T-cell (primary cell): ENCODE data around the gene ACER1. TPM values are rescaled to one million over a fixed set of nuclear protein-coding genes. Genes with fewer than 3 reads are reported as not detected.
"Not testable (repeated sequence)": the region's sequence is repeated elsewhere in the genome, so short reads cannot be mapped to it uniquely, and the experiment has no call there.

ENCODE experiments used
- ATAC-seq, 4 experiments: fragments of 200-7000 bp in 3 of 4; fragments of 150-1000 bp in 1 of 4; cut with Tn5 transposase; replicated peaks in 1 of 4; 1 replicate in 3 of 4; 2 replicates in 1 of 4; pipeline ENCODE4 v1.10.0; 2021; ENCODE audit warnings: moderate library complexity in 3 of 4, mild to moderate bottlenecking in 2 of 4, moderate number of reproducible peaks in 1 of 4
- CTCF ChIA-PET, 2 donors: fragments of 300-600 bp; sonication (Branson Sonifier 250); formaldehyde crosslinking; loops; one replicate each; lab custom pipeline; 2022; ENCODE audit warnings: antibody characterized with exemption in 2 of 2; lab: Charles Lee
- POLR2A ChIA-PET, 2 donors: fragments of 300-600 bp; sonication (Branson Sonifier 250); formaldehyde crosslinking; loops; one replicate each; lab custom pipeline; 2022; ENCODE audit warnings: antibody characterized with exemption in 2 of 2; lab: Charles Lee
- DNase-seq, 35 experiments: peaks; one replicate each; pipeline versions ENCODE4 v3.0.0 to v3.0.0-alpha.2; 2013 to 2023
- H3K27ac ChIP-seq: one replicate; pipeline ENCODE4 v1.5.1; 2013; ENCODE audit warnings: low read length
- H3K27me3 ChIP-seq, 2 experiments: replicated peaks in 1 of 2; 1 replicate in 1 of 2; 2 replicates in 1 of 2; pipeline versions ENCODE4 v1.6.1 to v1.7.0; 2013; ENCODE audit warnings: low read length in 1 of 2, mixed read lengths in 1 of 2; ENCODE audit not compliant: control insufficient read depth in 2 of 2, insufficient read depth in 2 of 2; ENCODE audit errors: extremely low read depth in 1 of 2
- H3K36me3 ChIP-seq, 2 donors: 1 replicate in 1 of 2; 2 replicates in 1 of 2; pipeline versions ENCODE4 v1.6.1 to v1.7.0; 2013; ENCODE audit warnings: low read length in 1 of 2; ENCODE audit not compliant: control insufficient read depth in 2 of 2, insufficient read depth in 1 of 2; ENCODE audit errors: extremely low read depth in 1 of 2
- H3K4me1 ChIP-seq, 2 experiments: 1 replicate in 1 of 2; 2 replicates in 1 of 2; pipeline versions ENCODE4 v1.6.1 to v1.7.0; 2013; ENCODE audit warnings: low read length in 2 of 2, mixed read lengths in 1 of 2; ENCODE audit not compliant: insufficient read depth in 2 of 2, control insufficient read depth in 1 of 2; ENCODE audit errors: extremely low read depth in 1 of 2
- H3K4me3 ChIP-seq, 2 donors: 1 replicate in 1 of 2; 2 replicates in 1 of 2; pipeline versions ENCODE4 v1.5.1 to v1.7.0; 2013; ENCODE audit warnings: mild to moderate bottlenecking in 2 of 2, low read length in 1 of 2, moderate library complexity in 1 of 2; ENCODE audit not compliant: control insufficient read depth in 1 of 2; ENCODE audit errors: extremely low read depth in 1 of 2
- H3K9me3 ChIP-seq: 2 replicates; pipeline ENCODE4 v1.7.0; 2013
- H3K27ac Mint-ChIP-seq, 2 donors: one replicate each; pipeline ENCODE4 v1.8.0; 2020 to 2021; ENCODE audit warnings: mild to moderate bottlenecking in 2 of 2, mixed read lengths in 2 of 2
- H3K27me3 Mint-ChIP-seq, 2 donors: one replicate each; pipeline ENCODE4 v1.8.0; 2021 to 2022; ENCODE audit warnings: mixed read lengths in 2 of 2
- H3K36me3 Mint-ChIP-seq: one replicate; pipeline ENCODE4 v1.8.0; 2021; ENCODE audit warnings: mixed read lengths
- H3K4me1 Mint-ChIP-seq, 3 donors: one replicate each; pipeline ENCODE4 v1.8.0; 2020 to 2022; ENCODE audit warnings: mixed read lengths in 3 of 3, mild to moderate bottlenecking in 1 of 3
- H3K4me3 Mint-ChIP-seq, 3 donors: one replicate each; pipeline ENCODE4 v1.8.0; 2020 to 2022; ENCODE audit warnings: mild to moderate bottlenecking in 3 of 3, mixed read lengths in 3 of 3, moderate library complexity in 3 of 3
- H3K9me3 Mint-ChIP-seq, 3 donors: one replicate each; pipeline ENCODE4 v1.8.0; 2020 to 2022; ENCODE audit warnings: mixed read lengths in 3 of 3
- WGBS: methylation state at CpG from one replicate; pipeline ENCODE4 v1.1.5; 2013; ENCODE audit warnings: missing lambda C conversion rate; ENCODE audit not compliant: insufficient coverage; 5-methylcytosine and 5-hydroxymethylcytosine counted together
- total RNA-seq, 35 experiments: library from RNA in 6 of 35; stranded (reverse) in 6 of 35; fragments of 120-200 nt in 1 of 35; gene quantifications; one replicate each; pipeline versions ENCODE4 v1.2.1 to v1.2.4 and lab custom pipeline; 2013 to 2026

The ACER1 gene
- total RNA-seq, 5 donors from 2014 or later (not counting 1 experiment from before 2014, with no cell fraction given) = 0.16 to 2.7 (median 0.63) TPM

DNA sequence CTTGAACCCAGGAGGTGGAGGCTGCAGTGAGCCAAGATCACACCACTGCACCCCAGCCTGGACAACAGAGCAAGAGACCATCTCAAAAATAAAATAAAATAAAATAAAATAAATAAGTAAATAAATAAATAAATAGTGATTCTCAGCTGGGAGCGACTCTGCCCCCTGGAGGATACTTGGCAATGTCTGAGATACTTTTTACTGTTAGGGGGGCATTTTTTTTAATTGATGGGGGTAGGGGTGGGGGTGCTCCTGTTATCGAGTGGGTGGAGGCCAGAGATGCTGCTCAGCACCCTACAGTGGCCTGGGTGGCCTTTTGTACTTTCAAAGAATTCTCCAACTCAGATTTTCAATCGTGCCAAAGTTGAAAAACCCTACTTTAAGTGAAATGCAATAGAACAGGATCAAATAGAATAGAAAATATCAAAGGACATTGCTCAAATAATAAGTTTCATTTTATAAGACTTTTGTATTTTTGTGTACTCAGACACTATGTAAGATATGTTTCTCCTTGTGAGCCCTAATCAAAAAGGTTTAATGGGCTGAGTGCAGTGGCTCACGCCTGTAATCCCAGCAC is 20.8 kb upstream of the ACER1 start:
- Mint-ChIP-seq H3K36me3 (peaks cover 11% of the 10 kb centered on the region), H3K9me3 (no peaks in the 10 kb centered on the region), H3K4me3 (no peak overlapping the region), H3K27me3 (no peaks in the 10 kb centered on the region), H3K4me1 (no peaks in the 10 kb centered on the region), H3K27ac (no peak overlapping the region)
- Histone ChIP-seq H3K27ac (no peak overlapping the region), H3K36me3 (peaks cover 6 to 19% of the 10 kb centered on the region in 2 donors), H3K9me3 (no peaks in the 10 kb centered on the region), H3K27me3 (no peaks in the 10 kb centered on the region), H3K4me3 (no peak overlapping the region), H3K4me1 (no peaks in the 10 kb centered on the region)
- WGBS = no CpG with 5 or more reads among the region's 4 CpGs
- ChIA-PET CTCF (interaction anchor here in 1 of 2 donors (0.6 kb wide), 1 partner anchor 176 kb away, joined by 4 read pairs; no protein-coding TSS in a partner anchor), POLR2A (no interaction called here)
- DNase-seq = no peak
- ATAC-seq = no peak

GRCh38 chr19:6352381-6353165 is 19.2 kb upstream of the ACER1 start:
- Mint-ChIP-seq H3K4me1 (no peaks in the 10 kb centered on the region), H3K9me3 (no peaks in the 10 kb centered on the region), H3K27ac (no peak overlapping the region), H3K4me3 (no peak overlapping the region), H3K27me3 (no peaks in the 10 kb centered on the region), H3K36me3 (peaks cover 17% of the 10 kb centered on the region)
- Histone ChIP-seq H3K27me3 (no peaks in the 10 kb centered on the region), H3K36me3 (peaks cover 6 to 19% of the 10 kb centered on the region in 2 donors), H3K27ac (no peak overlapping the region), H3K4me3 (no peak overlapping the region), H3K9me3 (no peaks in the 10 kb centered on the region), H3K4me1 (no peaks in the 10 kb centered on the region)
- CTCF ChIA-PET = interaction anchor here in 1 of 2 donors (0.7 kb wide), 1 partner anchor 281 kb away, joined by 5 read pairs; no protein-coding TSS in a partner anchor
- WGBS = 67% methylated on average over 1 of the region's 2 CpGs
- DNase-seq (no peak), ATAC-seq (no peak)
- POLR2A ChIA-PET = no interaction called here

- Histone ChIP-seq H3K27ac (no peak overlapping the region), H3K9me3 (no peaks in the 10 kb centered on the region), H3K36me3 (peaks cover 6 to 28% of the 10 kb centered on the region in 2 donors), H3K4me1 (no peaks in the 10 kb centered on the region), H3K4me3 (no peak overlapping the region), H3K27me3 (no peaks in the 10 kb centered on the region)
- Mint-ChIP-seq H3K27me3 (no peaks in the 10 kb centered on the region), H3K9me3 (no peaks in the 10 kb centered on the region), H3K36me3 (peaks cover 21% of the 10 kb centered on the region), H3K4me1 (no peaks in the 10 kb centered on the region), H3K4me3 (no peak overlapping the region), H3K27ac (no peak overlapping the region)
- no CpG with 5 or more reads among the region's 2 CpGs for WGBS
- POLR2A ChIA-PET = no interaction called here
- CTCF ChIA-PET = no interaction called here
- ATAC-seq (no peak), DNase-seq (no peak)
Measured at GRCh38 chr19:6350688-6351087, 17.3 kb upstream of the ACER1 start.

GRCh38 chr19:6349271-6349670 is 15.9 kb upstream of the ACER1 start:
- H3K9me3 ChIP-seq, H3K27ac ChIP-seq, CTCF ChIA-PET, H3K27me3 ChIP-seq, H3K27me3 Mint-ChIP-seq, H3K4me1 ChIP-seq, POLR2A ChIA-PET, H3K4me3 ChIP-seq, ATAC-seq, H3K9me3 Mint-ChIP-seq, H3K4me3 Mint-ChIP-seq, H3K27ac Mint-ChIP-seq, H3K4me1 Mint-ChIP-seq, DNase-seq: not testable (repeated sequence)
- peaks cover 21% of the 10 kb centered on the region for H3K36me3 Mint-ChIP-seq
- WGBS = no CpG with 5 or more reads among the region's 2 CpGs
- H3K36me3 ChIP-seq = peaks cover 6 to 28% of the 10 kb centered on the region in 2 donors

GRCh38 chr19:6343462-6343861 is 10.1 kb upstream of the ACER1 start:
- POLR2A ChIA-PET = no interaction called here

GRCh38 chr19:6340493-6341201 is 7.2 kb upstream of the ACER1 start:
- H3K36me3 Mint-ChIP-seq = peaks cover 18% of the 10 kb centered on the region
- H3K4me1 Mint-ChIP-seq = no peaks in the 10 kb centered on the region
- WGBS = 76% methylated on average over 7 of the region's 14 CpGs
- ChIA-PET CTCF (interaction anchor here in 1 of 2 donors (0.6 to 0.7 kb wide), 2 partner anchors 97 to 1105 kb away, joined by 3 read pairs; no protein-coding TSS in a partner anchor), POLR2A (no interaction called here)
- DNase-seq = no peak
- Histone ChIP-seq H3K36me3 (peaks cover 2 to 4% of the 10 kb centered on the region in 2 donors), H3K4me1 (no peaks in the 10 kb centered on the region), H3K4me3 (no peak overlapping the region), H3K27ac (no peak overlapping the region), H3K27me3 (no peaks in the 10 kb centered on the region), H3K9me3 (no peaks in the 10 kb centered on the region)
- H3K27ac Mint-ChIP-seq = peak overlapping the region in 1 of 2 donors; percentile 39
- no peaks in the 10 kb centered on the region for H3K27me3 Mint-ChIP-seq
- ATAC-seq = no peak
- H3K4me3 Mint-ChIP-seq = no peak overlapping the region
- H3K9me3 Mint-ChIP-seq = no peaks in the 10 kb centered on the region

More at GRCh38 chr19:6343462-6343861, 10.1 kb upstream of the ACER1 start:
- H3K4me3 Mint-ChIP-seq = no peak overlapping the region
- Histone ChIP-seq H3K4me1 (no peaks in the 10 kb centered on the region), H3K27me3 (no peaks in the 10 kb centered on the region), H3K36me3 (peaks cover 4 to 10% of the 10 kb centered on the region in 2 donors), H3K27ac (no peak overlapping the region), H3K9me3 (no peaks in the 10 kb centered on the region), H3K4me3 (no peak overlapping the region)
- no peak overlapping the region for H3K27ac Mint-ChIP-seq
- no peaks in the 10 kb centered on the region for H3K27me3 Mint-ChIP-seq
- H3K9me3 Mint-ChIP-seq = no peaks in the 10 kb centered on the region
- WGBS = 100% methylated on average over 1 of the region's 1 CpG
- peaks cover 24% of the 10 kb centered on the region for H3K36me3 Mint-ChIP-seq
- DNase-seq (no peak), ATAC-seq (no peak)
- H3K4me1 Mint-ChIP-seq = no peaks in the 10 kb centered on the region
- CTCF ChIA-PET = no interaction called here
